SHP77 (cell line): ENCODE data around the gene THOP1.

ENCODE experiments used
- DNase-seq, 2 experiments: peaks; one replicate each; lab custom pipeline; 2025; lab: John Stamatoyannopoulos, UW

Gene THOP1

DNA sequence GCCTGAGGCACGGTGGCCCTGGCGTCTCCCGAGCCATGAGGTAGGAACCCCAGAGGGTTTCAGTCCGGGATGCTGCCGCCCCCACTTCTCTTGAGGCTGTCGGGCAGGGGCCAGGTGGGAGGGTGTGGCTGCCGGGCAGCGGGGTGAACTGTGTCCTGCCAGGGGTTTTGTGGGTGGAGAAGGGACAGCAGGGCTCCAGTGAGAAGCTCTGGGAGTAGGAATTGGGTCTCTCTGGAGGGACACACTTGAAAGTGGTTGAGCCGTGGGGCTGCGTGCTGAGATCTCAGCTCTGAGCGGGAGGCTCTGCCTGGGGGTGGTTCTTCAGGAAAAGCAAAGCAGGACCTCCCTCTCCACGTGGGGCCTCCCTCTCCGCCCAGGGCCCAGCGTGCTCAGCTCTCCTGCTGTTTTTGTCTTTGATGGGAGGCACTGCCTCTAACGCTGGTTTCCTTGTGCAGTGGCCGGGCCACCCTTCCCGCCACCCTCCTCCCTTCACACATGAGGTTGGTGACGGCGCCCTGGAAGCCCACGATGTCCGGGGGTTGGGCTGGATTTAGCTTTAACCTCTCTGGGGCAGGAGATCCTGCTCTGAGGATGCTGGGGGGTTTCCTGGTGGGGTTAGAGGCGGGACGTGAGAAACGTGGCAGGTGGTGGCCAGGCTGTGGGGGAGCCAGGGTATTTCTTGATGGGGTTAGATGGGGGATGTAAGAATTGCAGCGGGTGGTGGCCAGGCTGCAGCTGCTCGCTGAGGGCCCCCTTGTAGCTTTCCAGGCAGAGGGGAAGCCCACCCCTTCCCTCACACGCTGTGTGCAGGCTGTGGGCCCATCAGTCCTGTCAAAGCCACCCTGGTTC lies 19.1 kb downstream of the THOP1 start:
- DNase-seq, result no peak

DNA sequence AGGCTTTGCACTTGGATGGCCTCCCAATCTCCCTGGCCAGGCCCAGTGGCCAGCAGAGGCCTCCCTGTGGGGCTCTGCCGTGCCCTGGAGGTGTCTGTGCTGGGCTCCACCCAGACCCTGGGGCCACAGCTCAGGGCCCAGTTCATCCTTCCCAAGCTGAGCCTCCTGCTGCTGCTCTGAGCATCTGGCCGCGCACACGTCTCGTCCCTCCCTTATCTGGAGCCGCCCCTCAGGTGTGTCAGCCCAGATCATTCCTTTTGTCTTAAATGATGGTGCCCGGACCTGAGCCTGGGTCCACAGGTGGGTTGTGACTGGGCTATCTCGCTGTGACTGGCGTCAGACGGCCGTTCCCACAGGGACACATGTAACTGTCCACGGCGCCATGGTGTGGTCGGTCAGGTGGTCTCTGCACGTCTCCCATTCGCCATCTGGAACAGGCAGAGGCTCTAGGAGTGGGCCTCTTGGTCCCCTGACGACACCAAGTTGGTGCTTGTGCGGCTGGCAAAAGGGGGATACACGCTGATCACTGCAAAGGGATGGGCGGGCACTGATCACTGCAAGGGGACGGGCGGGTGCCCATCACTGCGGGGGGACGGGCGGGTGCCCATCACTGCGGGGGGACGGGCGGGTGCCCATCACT lies 20.1 kb downstream of the THOP1 start:
- no peak for DNase-seq

- DNase-seq, result no peak
Observed at GRCh38 chr19:2805991-2806649, 20.8 kb downstream of the THOP1 start.

- DNase-seq, result no peak
Observed at GRCh38 chr19:2806736-2807378, 21.6 kb downstream of the THOP1 start.

DNA sequence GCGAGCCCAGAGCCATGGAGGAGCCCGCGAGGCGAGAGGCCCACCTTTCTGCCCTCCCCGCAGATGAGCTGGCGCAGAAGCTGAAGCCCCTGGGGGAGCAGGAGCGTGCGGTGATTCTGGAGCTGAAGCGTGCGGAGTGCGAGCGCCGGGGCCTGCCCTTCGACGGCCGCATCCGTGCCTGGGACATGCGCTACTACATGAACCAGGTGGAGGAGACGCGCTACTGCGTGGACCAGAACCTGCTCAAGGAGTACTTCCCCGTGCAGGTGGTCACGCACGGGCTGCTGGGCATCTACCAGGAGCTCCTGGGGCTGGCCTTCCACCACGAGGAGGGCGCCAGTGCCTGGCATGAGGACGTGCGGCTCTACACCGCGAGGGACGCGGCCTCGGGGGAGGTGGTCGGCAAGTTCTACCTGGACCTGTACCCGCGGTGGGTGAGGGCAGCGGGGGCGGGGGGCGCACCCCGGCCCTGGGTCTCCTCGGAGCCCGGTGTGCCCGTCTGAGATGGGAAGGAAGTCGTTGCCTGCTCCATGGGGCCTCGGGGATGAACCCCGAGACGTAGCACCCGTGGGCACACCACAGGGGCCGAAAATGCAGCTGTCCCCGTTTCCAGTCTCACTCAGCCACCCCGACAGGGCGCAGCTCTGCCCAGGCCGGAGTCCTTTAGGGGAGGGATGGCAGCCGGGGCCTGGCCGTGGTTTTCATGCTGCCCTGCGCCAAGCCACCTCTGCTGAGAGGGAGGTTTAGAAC lies 22.3 kb downstream of the THOP1 start:
- DNase-seq, result no peak

DNA sequence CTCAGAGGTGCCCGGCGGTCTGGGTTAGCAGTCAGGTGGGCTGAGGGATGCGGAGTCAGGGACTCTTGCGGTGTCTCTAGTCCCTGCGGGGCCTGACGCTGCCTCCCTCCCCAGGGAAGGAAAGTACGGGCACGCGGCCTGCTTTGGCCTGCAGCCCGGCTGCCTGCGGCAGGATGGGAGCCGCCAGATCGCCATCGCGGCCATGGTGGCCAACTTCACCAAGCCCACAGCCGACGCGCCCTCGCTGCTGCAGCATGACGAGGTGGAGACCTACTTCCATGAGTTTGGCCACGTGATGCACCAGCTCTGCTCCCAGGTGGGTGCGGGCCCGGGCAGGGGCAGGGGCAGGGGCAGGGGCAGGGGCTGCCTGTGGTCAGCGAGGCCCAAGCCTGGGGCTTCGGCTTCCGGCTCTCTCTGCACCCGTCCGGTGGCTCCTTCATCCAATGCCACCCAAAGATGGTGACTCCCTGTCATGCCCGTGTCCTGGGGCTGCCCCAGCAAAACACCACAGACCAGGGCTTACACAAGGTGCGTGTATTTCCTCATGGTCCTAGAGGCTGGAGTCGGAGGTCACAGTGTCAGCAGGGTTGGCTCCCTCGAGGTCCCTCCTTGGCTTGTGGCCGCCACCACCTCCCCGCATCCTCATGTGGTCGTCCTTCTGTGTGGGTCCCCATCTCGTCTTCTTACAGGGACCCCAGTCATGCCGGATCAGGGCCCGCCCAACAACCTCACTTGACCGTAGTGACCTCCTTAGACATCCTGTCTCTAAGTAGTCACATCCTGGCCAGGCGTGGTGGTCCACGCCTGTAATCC lies 23.0 kb downstream of the THOP1 start:
- no peak for DNase-seq

- DNase-seq, result no peak
Observed at GRCh38 chr19:2809387-2810140, 24.3 kb downstream of the THOP1 start.

GRCh38 chr19:2810141-2811091 lies 25.1 kb downstream of the THOP1 start:
- no peak for DNase-seq

DNA sequence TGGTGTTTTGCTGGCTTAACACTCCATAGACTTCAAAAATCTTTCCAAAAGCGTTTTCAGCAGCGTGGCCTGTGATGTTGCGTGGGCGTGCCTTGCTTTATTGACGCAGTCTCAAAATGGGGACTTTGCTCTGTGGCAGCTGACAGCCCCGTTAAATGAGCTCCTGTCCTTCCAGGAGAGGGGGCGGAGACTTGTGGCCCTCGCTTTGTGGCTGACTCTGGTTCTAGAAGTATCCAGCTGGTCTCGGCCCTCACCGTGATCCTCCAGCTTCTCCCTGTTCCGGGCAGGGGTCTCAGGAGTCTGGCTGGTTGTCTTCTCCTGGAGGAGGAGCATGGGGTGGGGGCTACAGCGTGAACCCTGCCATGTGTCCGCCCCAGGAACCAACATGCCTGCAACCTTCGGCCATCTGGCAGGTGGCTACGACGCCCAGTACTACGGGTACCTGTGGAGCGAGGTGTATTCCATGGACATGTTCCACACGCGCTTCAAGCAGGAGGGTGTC lies 26.0 kb downstream of the THOP1 start:
- DNase-seq, result no peak

- DNase-seq, result no peak
Observed at GRCh38 chr19:2811735-2812413, 26.6 kb downstream of the THOP1 start.

DNA sequence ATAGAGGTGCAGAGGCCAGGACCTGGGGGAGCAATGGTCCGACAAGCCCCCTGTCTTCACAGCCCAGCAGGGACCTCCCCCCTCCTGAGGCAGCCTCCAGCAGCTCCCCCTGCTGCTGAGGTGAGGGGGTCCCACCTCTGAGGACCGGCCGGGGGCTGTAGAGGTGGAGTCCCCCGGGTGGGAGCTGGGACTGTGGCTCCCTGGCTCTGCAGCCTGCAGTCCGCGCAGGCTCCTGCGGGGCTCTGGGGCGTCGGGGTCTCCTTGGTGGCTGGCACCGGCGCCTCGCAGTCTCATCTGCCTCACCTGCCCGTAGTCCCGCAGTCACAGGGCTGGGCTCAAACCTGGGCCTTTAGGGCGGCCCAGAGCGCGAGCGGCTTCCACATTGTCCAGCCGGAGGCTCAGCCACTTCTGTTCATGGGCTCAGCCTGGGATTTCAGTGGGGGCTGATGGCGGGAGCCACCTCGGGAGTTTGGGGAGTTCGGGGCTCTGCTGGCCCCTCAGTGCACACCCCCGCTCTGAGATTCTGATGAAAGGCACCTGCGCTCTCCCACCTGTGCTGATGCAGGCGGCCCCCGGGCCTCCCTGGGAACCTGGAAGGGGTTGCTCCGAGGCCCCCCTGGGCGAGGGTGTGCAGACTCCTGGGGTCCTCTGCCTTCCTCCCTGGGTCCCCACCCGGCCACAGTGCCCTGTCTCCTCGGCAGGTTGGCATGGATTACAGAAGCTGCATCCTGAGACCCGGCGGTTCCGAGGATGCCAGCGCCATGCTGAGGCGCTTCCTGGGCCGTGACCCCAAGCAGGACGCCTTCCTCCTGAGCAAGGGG lies 27.3 kb downstream of the THOP1 start:
- no peak for DNase-seq

GRCh38 chr19:2813235-2814160 lies 28.2 kb downstream of the THOP1 start:
- DNase-seq, result no peak

DNA sequence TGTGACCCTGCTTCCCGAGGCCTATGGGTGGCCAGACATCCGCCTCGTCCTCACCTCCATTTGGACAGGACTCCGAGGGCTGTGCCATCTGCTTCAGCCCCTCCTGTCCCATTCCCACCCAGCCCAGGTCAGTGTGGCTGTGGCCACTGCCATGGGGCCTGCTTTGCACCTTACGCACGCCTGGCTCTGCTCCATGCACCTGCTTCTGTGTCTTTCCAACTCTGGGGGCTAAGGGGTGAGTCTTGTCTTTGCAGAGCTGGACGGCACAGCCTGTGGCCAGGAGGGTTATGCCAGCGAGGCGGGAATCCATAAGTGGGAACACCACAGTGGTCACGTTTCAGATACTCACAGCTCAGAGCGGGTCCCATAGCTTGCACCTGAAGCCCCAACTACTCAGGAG lies 29.1 kb downstream of the THOP1 start:
- DNase-seq, result no peak

DNA sequence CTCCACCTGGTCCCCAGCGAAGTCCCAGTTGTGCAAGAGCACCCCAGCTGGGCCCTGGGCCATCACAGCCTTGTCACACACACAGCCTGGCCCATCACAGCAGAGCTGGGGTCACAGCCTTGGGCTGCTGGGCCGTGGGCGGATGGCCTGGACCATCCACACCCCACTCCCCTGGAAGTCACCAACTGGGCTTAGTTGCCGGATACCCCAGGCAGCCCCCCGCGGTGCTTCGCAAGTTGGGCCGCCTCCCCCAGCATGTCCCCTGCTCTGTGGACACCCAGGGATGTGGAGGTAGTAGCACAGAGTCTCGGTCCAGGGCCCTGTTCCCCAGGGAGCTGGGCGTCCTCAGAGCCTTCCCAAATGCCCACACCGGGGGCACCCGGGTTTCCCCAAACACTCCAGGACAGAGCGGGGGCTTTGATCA lies 29.9 kb downstream of the THOP1 start:
- no peak for DNase-seq

DNA sequence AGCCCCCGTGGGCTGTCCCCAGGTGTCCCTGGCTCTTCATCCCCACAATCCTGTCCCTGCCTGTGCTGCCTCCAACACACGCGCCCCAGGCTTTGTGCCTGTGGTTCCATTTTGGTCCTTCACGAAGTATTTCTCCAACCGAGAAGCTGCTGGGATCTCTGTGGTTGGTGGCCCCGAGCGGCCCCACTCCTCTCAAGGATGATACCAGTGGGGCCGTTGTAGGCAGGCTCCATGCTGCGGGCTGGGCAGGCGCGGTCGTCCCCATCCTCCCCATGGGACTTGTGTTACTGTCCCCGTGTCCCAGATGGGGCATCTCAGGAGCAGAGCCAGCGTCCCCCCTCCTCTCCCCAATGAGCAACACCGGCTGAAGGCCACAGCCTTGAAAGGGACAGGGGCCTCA lies 30.6 kb downstream of the THOP1 start:
- DNase-seq, result no peak

DNA sequence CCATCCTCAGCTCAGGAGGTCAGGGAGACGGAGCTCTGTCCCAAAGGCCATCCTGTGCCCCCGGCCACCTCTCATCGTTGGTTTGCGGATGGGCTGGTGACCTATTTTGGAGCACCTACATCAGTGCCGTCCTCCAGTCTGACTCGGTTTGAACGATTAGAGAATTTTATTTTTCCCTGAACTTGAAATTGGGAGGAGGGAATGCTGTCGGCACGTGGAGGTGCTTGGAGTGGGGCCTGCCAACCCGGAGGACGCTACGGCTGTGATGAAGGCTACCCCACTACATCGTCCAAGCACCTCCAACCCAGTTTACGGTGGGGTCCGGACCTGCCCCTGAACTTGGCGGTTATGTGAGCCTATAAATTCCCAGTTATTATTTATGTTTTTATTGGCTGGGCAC lies 31.3 kb downstream of the THOP1 start:
- no peak for DNase-seq
